DND-41 (cell line): ENCODE results near the gene FAM9C.

Experiments used
- ATAC-seq: fragments of 200-7000 bp; cut with Tn5 transposase; 3 replicates; pipeline ENCODE4 v1.9.1; 2021; ENCODE audit warnings: low read depth; ENCODE audit not compliant: insufficient read depth
- DNase-seq: peaks from one replicate; pipeline ENCODE4 v3.0.0-alpha.2; 2020
- H2AFZ ChIP-seq: 2 replicates; pipeline ENCODE4 v1.6.0; 2012; ENCODE audit warnings: low read depth, low read length
- H3K27ac ChIP-seq: 2 replicates; pipeline ENCODE4 v1.5.1; 2012; ENCODE audit warnings: low read length, inconsistent platforms
- H3K27me3 ChIP-seq: fragments of 200-600 bp; sonication (generic); 2 replicates; pipeline ENCODE4 v1.6.0; 2012; ENCODE audit warnings: low read length, mild to moderate bottlenecking, inconsistent platforms; ENCODE audit not compliant: insufficient read depth, poor library complexity
- H3K36me3 ChIP-seq: 2 replicates; pipeline ENCODE4 v1.5.1; 2012; ENCODE audit warnings: low read length, inconsistent platforms; ENCODE audit not compliant: insufficient read depth
- H3K4me1 ChIP-seq: 2 replicates; pipeline ENCODE4 v1.5.1; 2012; ENCODE audit warnings: mild to moderate bottlenecking, low read length; ENCODE audit not compliant: insufficient read depth
- H3K4me2 ChIP-seq: 2 replicates; pipeline ENCODE4 v1.6.0; 2012; ENCODE audit warnings: mild to moderate bottlenecking, moderate library complexity, low read length, inconsistent platforms; ENCODE audit not compliant: insufficient read depth
- H3K4me3 ChIP-seq, 2 experiments: fragments of 200-600 bp in 1 of 2; shearing (Covaris generic) in 1 of 2; 2 replicates each; pipeline ENCODE4 v1.5.1; 2012 to 2016; ENCODE audit warnings: inconsistent platforms in 2 of 2, low read length in 2 of 2, mild to moderate bottlenecking in 2 of 2, low read depth in 1 of 2, moderate library complexity in 1 of 2
- H3K79me2 ChIP-seq: 2 replicates; pipeline ENCODE4 v1.6.0; 2012; ENCODE audit warnings: low read length, inconsistent platforms; ENCODE audit not compliant: insufficient read depth
- H3K9ac ChIP-seq: 2 replicates; pipeline ENCODE4 v1.6.0; 2012; ENCODE audit warnings: low read depth, mild to moderate bottlenecking, inconsistent platforms, low read length, moderate library complexity
- H3K9me3 ChIP-seq: 2 replicates; pipeline ENCODE4 v1.5.1; 2012; ENCODE audit warnings: low read length, moderate library complexity, mild to moderate bottlenecking, inconsistent platforms; ENCODE audit not compliant: insufficient read depth, severe bottlenecking
- H4K20me1 ChIP-seq: 2 replicates; pipeline ENCODE4 v1.6.0; 2012; ENCODE audit warnings: low read length; ENCODE audit not compliant: insufficient read depth
- CTCF ChIP-seq: IDR thresholded peaks from 2 replicates; pipeline ENCODE4 v1.5.1; 2012; ENCODE audit warnings: borderline replicate concordance, low read length, moderate library complexity, mild to moderate bottlenecking; ENCODE audit not compliant: poor library complexity, severe bottlenecking; ENCODE audit errors: extremely low read depth
- EZH2 ChIP-seq: IDR thresholded peaks from 3 replicates; pipeline ENCODE4 v1.6.1; 2012; ENCODE audit warnings: borderline replicate concordance, low read depth, mild to moderate bottlenecking, moderate library complexity, low read length, inconsistent platforms; ENCODE audit not compliant: severe bottlenecking

The FAM9C gene

GRCh38 chrX:13008189-13008533, 36.3 kb downstream of the FAM9C start:
- DNase-seq (no peak), ATAC-seq (no peak)
- no peak overlapping the region for H3K4me3 ChIP-seq
- H3K9ac ChIP-seq, result no peak overlapping the region
- no peaks in the 10 kb centered on the region for H3K36me3 ChIP-seq
- H3K27me3 ChIP-seq, result no peaks in the 10 kb centered on the region
- TF ChIP-seq CTCF, result no peak
- TF ChIP-seq EZH2, result no peak
- peaks cover 33% of the 10 kb centered on the region for H3K4me1 ChIP-seq
- no peaks in the 10 kb centered on the region for H3K9me3 ChIP-seq
- H4K20me1 ChIP-seq, result no peaks in the 10 kb centered on the region
- no peak overlapping the region for H3K4me2 ChIP-seq
- H2AFZ ChIP-seq, result no peak overlapping the region
- H3K79me2 ChIP-seq, result no peaks in the 10 kb centered on the region
- H3K27ac ChIP-seq, result no peak overlapping the region

DNA sequence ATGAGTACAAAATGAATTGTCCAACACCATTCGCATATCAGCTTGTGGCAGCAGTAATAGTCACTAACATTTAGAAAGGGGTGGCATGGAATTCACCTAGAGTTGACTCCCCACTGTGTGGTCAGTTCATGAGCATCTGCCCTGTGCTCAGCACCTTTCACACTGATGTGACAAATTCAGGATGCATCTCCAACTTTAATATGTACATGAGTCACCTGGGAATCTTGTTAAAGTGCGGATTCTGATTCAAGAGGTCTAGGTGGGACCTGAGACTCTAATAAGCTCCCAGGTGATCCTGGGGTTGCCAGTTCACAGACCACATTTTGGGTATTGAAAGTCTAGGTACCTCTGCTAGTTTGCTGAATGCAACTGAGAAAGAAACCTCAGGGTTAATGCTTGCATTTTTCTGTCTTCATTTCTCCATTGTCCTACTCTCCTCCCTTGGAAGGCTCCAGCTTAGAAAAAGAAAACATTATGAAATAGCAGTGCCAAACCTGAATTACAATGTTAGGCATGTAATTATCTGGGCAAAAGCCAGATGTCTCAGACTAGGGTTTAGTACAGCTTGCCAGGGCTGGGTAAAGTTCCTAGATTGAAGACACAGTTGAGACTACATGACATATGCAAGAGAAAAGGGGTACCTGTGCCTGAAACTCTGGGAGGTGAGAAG, 36.8 kb downstream of the FAM9C start:
- no peak for TF ChIP-seq CTCF
- TF ChIP-seq EZH2, result no peak
- no peak for ATAC-seq
- H4K20me1 ChIP-seq, result no peaks in the 10 kb centered on the region
- H3K27me3 ChIP-seq, result no peaks in the 10 kb centered on the region
- H3K4me3 ChIP-seq, result no peak overlapping the region
- no peaks in the 10 kb centered on the region for H3K79me2 ChIP-seq
- H3K36me3 ChIP-seq, result no peaks in the 10 kb centered on the region
- peaks cover 37% of the 10 kb centered on the region for H3K4me1 ChIP-seq
- no peak overlapping the region for H2AFZ ChIP-seq
- no peak overlapping the region for H3K9ac ChIP-seq
- H3K4me2 ChIP-seq, result no peak overlapping the region
- no peaks in the 10 kb centered on the region for H3K9me3 ChIP-seq
- H3K27ac ChIP-seq, result no peak overlapping the region; the same call in 1 of the 2 replicates
- DNase-seq, result no peak

DNA sequence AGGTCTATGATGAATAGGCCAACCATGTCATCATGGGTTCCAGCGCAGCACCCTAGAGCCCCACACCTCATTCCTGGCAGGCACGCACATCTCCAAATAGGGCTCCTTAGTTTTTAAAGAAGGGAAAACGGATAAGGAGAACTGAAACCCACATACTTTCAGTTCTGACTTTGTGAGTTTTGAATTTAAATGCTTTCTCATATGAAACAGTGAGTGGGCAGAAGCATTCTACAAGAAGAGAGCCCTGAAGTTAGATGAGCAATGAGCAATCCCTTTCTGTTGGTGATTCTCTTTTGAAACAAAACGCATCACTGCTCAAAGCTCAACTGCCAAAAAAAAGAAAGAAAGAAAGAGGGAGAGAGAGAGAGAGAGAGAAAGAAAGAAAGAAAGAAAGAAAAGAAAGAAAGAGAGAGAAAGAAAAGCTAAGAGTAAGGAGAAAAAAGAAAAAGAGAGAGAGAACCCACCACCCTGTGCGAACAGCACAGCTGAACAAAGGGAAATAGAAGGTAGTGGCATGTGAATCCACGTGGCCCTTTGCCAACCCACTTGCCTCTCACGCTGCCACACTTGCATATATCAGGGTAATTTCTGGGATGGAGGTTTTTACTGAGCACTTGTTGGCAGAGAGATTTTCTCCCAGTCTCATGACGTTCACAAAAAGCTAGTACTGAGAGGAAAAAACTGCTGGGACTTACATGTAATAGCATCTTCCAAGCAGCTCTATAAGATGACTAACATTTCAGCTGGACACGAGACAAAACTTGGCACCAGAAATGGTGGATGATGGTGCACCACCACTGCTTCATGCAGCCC, 38.6 kb downstream of the FAM9C start:
- no peaks in the 10 kb centered on the region for H4K20me1 ChIP-seq
- H3K4me1 ChIP-seq, result peaks cover 55% of the 10 kb centered on the region
- peak overlapping the region; percentile 17 for H2AFZ ChIP-seq
- no peaks in the 10 kb centered on the region for H3K36me3 ChIP-seq
- peaks cover 5% of the 10 kb centered on the region; the same call in 1 of the 2 replicates for H3K79me2 ChIP-seq
- DNase-seq, result peak; percentile 45
- H3K9ac ChIP-seq, result peak overlapping the region; percentile 42
- peak overlapping the region; percentile 80 for H3K27ac ChIP-seq
- peak overlapping the region; percentile 33 for H3K4me2 ChIP-seq
- TF ChIP-seq EZH2 (no peak), CTCF (no peak)
- no peaks in the 10 kb centered on the region for H3K9me3 ChIP-seq
- peak; percentile 74 for ATAC-seq
- H3K4me3 ChIP-seq, result no peak overlapping the region
- no peaks in the 10 kb centered on the region for H3K27me3 ChIP-seq
